Stimulated activated CD4-positive, alpha-beta T cell treated with anti-CD3 and anti-CD28 coated beads, Interleukin-4, amount 100 ng/mL, for 48 hours (primary cell): Measurements from ENCODE around the gene ZNF559.
"Not testable (repeated sequence)": the region's sequence is repeated elsewhere in the genome, so short reads cannot be mapped to it uniquely, and the experiment has no call there.

Experiments used
- DNase-seq, 2 donors: peaks; one replicate each; pipeline ENCODE4 v3.0.0-alpha.2; 2020; ENCODE audit warnings: low read depth in 2 of 2

Gene ZNF559

DNA sequence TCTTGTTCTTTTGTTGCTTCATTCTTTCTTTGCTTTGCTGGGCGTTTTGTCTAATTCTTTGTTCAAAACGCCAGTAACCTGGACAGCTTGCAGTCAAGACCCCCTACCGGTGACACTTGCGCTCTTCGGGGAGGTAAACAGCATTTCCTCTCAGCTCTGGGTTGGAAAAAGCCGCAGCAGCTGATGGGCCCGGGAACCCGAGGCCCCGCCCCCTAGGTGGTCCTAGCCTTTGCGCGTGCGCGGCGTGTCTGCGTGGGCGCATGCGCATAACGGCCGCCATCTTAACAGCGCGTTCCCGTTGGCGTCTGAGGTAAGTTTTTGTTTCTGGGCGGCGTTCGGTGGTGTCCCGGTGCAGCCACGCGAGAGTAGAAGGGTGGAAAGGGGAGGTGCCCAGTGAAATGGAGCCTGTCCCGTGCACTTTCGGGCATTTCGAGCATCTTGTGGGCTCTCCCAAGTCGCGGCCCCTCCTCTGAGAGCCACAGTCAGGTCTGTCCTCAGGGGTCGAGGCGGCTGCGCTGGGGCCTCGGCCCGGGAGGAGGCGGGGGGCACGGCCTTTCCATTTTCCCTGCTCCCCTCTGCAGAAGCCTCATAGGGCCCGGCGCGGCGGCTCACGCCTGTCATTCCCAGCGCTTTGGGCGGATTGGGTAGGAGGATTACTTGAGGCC is at the start of gene ZNF559:
Gene ZNF559 (plus strand): TSS at position 261 of the 665 bp plus-strand sequence. CDS start 14,371 bp downstream, outside the sequence.
- DNase-seq = peak; percentile 91 to 95

DNA sequence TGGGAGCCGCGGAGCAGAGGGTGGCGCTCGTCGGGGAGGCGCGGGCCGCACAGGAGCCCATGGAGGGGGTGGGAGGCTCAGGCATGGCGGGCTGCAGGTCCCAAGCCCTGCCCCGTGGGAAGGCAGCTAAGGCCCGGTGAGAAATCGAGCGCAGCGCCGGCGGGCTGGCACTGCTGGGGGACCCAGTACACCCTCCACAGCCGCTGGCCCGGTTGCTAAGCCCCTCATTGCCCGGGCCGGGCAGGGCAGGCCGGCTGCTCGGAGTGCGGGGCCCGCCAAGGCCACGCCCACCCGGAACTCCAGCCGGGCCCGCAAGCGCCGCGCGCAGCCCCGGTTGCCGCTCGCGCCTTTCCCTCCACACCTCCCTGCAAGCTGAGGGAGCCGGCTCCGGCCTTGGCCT is 40.5 kb upstream of the ZNF559 start:
- DNase-seq = not testable (repeated sequence)

DNA sequence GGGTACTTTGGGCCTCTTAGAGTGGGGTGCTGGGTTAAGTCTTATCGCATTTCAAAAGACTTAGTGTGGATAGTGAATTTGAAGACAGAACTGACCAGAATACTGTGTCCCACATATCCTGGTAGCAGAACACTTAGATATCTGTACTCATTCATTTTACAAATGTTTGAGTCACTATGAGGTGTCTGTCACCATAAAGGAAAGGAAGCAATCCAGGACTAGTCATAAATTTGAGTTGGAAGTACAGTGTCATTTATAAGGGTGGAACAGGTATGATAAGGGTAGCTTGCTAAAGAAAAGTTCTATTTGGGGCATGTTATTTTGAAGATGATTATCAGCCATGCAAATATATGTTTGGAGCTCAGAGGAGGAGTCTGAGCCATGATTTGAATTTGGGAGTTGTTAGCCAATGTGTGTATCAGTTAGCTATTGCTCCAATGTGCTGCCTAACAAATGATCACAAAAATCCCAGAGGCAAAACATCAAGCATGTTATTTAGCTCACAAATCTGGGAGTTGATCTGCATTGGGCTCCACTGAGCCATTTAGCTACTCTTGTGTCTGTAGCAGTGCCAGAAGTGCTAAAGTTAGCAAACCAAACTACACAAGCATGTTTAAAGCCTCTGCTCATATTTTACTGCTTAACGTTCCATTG is 34.6 kb upstream of the ZNF559 start:
- DNase-seq = no peak

DNA sequence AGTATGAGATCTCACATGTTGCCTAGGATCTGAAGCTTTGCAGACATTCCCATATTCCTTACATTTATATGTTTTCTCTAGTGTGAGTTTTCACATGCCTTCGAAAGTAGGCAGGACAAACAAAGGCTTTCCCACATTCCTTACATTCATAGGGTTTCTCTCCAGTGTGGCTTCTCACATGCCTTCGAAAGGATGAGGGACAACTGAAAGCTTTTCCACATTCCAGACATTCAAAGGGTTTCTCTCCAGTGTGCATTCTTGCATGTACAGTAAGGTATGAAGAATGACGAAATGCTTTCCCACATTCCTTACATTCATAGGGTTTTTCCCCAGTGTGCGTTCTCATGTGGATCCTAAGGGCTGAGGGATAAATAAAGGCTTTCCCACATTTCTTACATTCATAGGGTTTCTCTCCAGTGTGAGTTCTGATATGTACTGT is 28.5 kb upstream of the ZNF559 start:
- no peak for DNase-seq

DNA sequence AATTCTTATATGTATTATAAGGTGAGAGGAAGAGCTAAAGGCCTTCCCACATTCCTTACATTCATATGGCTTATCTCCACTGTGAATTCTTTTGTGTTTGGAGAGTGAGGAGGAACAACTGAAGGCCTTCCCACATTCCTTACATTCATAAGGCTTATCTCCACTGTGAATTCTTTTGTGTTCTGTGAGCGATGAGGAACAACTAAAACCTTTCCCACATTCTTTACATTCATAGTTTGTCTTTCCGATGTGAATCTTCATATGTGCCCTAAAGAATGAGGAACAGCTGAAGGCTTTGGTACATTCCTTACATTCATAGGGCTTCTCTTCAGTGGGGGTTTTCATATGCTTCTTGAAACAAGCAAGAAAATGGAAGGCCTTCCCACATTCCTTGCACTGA is 27.6 kb upstream of the ZNF559 start:
- no peak for DNase-seq

DNA sequence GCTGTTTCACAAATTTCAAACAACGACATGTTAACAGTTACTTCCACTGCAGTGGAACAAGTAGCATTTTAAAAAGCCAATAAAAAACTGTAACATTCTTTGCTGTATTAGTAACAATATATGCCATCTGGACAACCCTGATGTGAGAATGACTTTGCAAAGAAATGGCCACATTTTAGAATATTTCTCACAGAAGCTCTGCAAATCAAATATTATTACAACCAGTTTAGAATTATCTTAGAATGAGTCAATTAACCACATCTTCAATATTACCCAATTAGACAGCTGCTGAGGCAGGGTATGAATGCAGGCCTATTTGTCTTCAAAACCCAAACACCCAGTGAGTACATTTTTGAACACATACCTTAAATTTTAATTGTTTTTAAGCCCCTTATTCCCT is 17.5 kb upstream of the ZNF559 start:
- no peak for DNase-seq

DNA sequence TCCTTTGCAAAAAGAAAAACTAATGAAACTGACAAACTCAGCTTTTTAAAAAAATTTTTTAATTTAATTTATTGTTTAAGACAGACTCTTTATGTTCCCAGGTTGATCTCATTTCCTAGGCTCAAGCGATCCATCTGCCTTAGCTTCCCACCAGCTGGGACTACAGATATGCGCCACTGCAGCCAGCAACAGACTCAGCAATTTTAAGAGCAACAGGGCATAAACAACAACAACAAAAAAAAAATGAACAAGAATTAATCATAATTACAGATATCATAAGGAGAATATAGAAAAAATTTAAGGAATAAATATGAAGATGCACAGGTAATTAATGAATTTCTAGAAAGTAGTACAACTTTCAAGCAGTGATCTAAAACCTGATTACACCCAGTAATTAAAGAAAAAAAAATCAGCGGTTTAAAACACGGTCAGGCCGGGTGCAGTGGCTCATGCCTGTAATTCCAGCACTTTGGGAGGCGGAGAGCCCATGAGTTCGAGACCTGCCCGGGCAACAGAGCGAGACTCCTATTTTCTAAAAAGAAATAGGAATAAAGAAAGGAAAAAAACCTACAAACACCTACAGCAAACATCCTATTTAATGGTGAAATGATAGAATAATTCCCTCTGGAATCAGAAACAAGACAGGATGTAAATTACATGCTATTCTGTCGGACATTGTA is 15.7 kb upstream of the ZNF559 start:
- DNase-seq = no peak

DNA sequence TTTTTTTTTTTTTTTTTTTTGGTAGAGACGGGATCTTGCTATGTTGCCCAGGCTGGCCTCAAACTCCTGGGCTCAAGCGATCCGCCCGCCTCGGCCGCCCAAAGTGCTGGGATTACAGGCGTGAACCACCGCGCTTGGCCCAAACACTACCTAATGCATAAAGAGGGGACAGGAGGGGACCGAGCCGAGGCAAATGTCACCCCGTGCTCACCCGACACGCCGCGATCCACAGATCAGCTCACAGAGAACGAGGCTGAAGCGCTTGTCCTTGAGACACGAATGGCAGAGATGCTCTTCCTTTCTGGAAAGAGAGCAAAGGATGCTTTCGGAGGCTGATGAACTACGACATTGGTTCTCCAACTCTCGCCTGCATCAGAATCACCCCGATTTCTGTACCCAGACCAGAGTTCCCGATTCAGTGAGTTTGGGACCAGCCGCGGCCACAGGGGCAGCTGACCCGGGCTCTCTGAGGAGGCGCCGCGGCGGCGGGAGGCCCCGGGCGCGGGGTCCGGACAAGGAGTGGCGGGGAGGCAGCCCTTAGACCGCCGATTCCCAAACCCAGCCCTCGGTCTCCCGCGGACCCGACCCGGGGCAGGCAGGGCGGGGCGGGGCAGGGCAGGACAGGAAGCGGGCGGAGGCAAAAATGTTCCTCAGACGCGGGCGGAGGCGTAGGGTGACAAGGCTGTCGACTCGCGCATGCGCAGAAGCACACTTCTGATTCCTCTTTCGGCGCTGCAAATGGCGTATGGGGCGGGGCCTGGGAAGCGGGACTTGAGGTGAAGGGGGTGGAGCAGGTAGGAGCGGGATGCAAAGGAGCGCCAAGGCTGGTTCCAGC is 14.6 kb upstream of the ZNF559 start, which contains the start of gene ZNF699:
Gene ZNF699 (minus strand): TSS at position 700 of the 835 bp plus-strand sequence. CDS start 4,719 bp downstream, outside the sequence.
- peak; percentile 97 to 98 for DNase-seq

DNA sequence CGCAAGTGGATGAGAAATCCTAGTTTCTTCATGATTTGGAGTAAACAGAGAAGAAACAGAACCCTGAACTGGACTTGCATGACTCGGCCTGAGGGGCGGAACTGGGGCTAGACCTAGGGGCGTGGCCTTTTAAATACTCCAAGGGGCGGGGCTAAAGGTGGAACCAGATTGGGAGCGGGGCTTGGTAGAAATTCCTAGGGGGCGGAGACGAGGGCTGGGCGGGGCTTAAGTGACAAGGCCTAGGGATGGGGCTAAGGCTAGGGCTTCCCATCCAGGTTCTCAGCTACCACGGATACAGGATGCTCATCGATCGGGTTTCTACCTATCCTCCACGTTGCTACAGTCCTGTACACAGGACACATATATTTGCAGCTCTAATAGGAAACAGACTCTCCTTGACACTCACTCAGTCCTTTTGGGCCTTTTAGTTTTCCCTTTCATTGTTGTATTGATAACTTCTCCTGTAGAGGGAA is 14.0 kb upstream of the ZNF559 start:
- DNase-seq = peak; percentile 78 to 86

DNA sequence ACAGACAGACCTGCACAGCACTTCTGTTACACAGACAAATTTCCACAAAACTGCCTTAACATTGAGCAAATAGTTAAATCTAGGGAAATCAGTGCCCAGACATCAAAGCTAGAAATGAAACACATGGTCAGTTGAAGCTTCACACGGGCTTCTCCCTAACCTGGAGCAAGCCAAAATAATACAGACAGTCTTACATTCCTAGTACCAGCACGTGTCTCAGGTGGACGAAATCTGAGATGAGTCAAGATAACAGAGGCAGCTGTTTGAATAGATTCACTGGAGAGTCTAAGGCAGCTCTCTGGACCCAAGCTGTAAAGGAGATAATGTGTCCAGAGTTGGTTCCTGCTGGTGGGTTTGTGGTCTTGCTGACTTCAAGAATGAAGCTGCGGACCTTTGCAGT is 10.2 kb upstream of the ZNF559 start:
- DNase-seq = no peak

DNA sequence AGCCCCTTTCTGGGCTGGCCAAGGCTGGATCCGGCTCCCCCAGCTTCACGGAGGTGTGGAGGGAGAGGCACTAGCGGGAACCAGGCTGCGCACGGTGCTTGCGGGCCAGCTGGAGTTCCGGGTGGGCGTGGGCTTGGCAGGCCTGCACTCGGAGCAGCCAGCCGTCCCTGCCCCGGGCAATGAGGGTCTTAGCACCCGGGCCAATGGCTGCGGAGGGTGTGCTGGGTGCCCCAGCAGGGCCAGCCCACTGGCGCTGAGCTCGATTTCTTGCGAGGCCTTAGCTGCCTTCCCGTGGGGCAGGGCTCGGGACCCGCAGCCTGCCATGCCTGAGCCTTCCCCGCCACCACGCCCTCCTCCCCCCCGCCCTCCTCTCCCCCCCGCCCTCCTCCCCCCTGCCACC is 2.6 kb upstream of the ZNF559 start:
- DNase-seq = no peak

DNA sequence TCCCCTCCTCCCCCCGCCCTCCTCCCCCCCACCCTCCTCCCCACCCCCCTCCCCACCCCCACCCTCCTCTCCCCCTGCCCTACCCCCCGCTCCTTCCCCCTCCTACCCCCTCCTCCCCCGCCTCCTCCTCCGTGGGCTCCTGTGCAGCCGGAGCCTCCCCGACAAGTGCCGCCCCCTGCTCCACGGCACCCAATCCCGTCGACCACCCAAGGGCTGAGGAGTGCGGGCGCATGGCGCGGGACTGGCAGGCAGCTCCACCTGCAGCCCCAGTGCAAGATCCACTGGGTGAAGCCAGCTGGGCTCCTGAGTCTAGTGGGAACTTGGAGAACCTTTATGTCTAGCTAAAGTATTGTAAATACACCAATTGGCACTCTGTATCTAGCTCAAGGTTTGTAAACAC is 2.2 kb upstream of the ZNF559 start:
- DNase-seq = not testable (repeated sequence)

DNA sequence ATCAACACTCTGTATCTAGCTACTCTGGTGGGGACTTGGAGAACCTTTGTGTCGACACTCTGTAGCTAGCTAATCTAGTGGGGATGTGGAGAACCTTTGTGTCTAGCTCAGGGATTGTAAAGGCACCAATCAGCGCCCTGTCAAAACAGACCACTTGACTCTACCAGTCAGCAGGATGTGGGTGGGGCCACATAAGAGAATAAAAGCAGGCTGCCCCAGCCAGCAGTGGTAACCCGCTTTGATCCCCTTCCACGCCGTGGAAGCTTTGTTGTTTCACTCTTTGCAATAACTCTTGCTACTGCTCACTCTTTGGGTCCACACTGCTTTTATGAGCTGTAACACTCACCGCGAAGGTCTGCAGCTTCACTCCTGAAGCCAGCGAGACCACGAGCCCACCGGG is 1.8 kb upstream of the ZNF559 start:
- not testable (repeated sequence) for DNase-seq

DNA sequence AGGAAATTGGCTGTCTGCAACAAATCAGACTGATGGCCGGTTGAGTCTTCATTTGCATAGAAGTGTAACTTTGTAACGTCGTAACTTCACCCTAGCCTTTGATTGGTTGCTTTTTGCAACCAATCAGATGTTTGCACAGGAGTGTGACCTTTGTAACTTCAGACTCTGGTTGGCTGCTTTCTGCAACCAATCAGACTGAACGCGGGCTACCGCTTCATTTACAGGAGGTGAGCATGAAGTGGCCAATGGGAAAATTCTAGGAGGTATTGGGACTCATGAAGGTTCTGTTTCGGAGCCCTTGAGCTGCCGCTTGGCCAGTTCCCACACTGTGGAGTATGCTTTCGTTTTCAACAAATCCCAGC is 441 bp upstream of the ZNF559 start:
- peak in 1 of 2 donors; percentile 23 for DNase-seq

DNA sequence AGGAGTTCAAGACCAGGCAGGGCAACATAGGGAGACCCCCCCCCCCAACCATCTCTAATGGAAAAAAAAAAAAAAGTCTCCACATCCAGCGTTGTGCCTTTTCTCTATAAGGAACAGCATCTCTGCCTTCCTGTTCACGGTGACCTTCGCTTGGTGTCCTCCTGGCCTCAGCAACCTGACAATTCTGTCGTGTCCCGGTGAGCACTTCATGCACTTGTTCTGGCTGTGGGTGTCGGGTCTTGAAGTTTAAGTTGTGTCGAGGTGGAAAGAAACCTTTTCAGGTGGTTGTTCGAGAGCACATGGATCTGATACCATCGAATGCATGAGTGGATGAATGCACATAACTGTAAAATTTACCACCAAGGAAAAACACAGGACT is 594 bp downstream of the ZNF559 start:
- DNase-seq = no peak

DNA sequence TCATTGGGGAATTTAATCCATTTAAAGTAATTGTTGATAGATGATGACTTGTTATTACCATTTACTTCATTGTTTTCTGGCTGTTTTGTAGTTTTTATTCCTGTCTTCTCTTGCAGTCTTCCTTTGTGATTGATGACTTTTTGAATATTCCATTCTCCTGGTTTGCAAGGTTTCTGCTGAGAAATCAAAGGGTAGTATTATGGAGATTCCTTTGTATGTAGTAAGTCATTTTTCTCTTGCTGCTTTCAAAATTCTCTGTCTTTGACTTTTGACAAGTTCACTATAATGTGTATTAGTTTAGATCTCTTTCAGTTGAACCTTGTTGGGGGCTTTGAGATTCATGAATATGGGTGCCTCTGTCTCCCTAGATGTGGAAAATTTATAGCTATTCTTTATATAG is 6.0 kb downstream of the ZNF559 start:
- DNase-seq = no peak

DNA sequence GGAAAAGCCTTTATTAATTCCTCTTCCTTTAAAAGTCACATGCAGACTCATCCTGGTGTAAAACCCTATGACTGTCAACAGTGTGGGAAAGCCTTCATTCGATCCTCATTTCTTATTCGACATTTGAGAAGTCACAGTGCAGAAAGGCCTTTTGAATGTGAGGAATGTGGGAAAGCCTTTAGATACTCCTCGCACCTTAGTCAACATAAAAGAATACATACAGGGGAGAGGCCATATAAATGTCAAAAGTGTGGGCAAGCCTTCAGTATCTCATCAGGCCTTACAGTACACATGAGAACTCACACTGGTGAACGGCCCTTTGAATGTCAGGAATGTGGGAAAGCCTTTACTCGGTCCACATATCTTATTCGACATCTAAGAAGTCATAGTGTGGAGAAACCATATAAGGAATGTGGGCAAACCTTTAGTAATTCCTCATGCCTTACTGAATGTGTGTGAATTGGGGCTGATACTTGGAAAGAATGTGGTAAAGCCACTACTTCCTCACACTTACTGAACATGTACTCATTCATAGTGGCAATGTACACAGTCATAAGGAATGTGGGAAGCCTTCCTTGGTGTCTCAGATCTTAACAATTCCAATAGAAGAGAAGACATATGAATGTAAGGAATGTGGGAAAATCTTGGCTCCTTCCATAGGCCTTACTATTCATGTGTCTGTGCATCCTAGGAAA is 18.8 kb downstream of the ZNF559 start:
- DNase-seq = no peak

DNA sequence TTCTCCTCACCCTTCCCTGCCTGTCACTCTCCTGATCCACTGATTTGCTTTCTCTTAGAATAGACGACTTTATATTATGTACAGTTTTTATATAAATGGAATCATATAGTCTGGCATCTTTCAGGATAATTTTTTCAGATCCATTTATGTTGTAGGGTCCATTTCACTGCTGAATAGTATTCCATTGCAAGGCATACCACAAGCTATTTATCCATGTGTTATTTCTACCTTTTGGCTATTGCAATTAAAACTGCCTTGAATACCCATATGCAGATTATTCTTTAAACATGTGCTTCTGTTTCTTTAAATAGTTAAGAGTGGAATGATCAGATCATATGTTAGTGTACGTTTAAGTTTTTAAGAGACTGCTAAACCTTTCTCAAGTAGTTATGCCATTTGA is 21.0 kb downstream of the ZNF559 start:
- DNase-seq = no peak

DNA sequence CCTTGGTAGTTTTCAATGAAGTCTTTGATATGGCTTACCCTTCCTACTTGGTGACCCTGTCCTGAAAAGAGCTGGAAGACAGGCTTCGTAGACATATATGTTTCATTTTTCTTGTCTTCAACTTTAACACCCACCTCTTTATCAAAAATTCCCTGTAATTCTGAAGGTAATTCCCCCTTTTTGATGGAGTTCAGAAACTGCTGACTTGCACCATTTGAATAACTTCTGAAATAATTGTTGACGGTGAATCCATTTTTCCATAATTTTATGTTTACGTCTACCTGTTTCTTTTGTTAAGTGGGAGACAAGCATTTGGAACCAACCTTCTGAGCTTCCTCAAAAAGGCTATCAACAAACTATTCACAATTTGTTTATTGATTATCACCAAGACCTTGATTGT is 24.3 kb downstream of the ZNF559 start:
- no peak for DNase-seq

DNA sequence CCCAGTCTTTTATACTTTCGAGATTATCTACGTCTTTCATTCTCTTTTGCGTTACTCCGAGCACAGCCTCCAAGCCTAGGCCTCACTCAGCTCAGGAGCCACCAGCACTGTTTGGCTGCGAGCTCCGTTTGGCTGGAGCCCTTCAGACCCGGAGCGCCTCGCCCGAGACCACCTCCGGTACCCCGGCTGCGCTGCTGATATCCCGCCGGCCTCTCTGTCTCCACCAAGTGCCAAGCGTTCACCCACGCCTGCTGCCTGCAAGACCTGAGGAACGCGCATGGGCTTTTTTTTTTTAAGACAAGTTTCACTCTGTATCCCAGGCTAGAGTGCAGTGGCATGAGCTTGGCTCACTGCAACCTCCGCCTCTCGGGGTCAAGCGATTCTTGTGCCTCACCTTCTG is 24.7 kb downstream of the ZNF559 start:
- no peak for DNase-seq

DNA sequence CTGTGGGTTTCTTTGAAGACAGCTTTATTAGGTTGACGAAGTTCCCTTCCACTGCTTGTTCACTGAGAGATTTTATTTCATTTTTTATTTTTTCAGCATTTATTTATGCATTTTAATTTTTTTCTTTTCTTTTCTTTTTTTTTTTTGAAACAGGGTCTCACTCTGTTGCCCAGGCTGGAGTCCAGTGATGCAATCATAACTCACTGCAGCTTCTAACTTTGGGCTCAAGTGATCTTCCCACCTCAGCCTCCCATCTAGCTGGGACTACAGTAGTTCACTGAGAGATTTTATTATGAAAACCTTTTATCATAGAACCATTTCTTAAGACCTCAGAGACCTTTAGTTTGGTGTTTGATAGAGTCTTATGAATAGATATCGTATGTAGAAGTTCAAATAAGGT is 28.5 kb downstream of the ZNF559 start:
- DNase-seq = no peak
